Measurements from ENCODE around the gene MAPK10.
A peak's percentile ranks its signal among the peaks of the same experiment; 100 is the strongest.
"Not testable (repeated sequence)": the region's sequence is repeated elsewhere in the genome, so short reads cannot be mapped to it uniquely, and the experiment has no call there.

Gene MAPK10

GRCh38 chr4:86338521-86338920, 21.3 kb downstream of the MAPK10 start:
- no peak for DNase-seq

- DNase-seq = no peak
Observed at GRCh38 chr4:86334020-86334750, 25.7 kb downstream of the MAPK10 start.

- no peak for DNase-seq
Observed at GRCh38 chr4:86333236-86333635, 26.6 kb downstream of the MAPK10 start.

- no peak for DNase-seq
Observed at GRCh38 chr4:86330961-86331742, 28.7 kb downstream of the MAPK10 start.

GRCh38 chr4:86330411-86330810, 29.4 kb downstream of the MAPK10 start:
- DNase-seq = not testable (repeated sequence)

- no peak for DNase-seq
Observed at GRCh38 chr4:86329431-86329830, 30.4 kb downstream of the MAPK10 start.

GRCh38 chr4:86326400-86326799, 33.5 kb downstream of the MAPK10 start:
- no peak for DNase-seq

- DNase-seq = no peak
Observed at GRCh38 chr4:86319390-86319789, 40.5 kb downstream of the MAPK10 start.

GRCh38 chr4:86315579-86315978, 44.3 kb downstream of the MAPK10 start:
- no peak for DNase-seq

- no peak for DNase-seq
Observed at GRCh38 chr4:86313656-86314055, 46.2 kb downstream of the MAPK10 start.

- no peak for DNase-seq
Observed at GRCh38 chr4:86307432-86307831, 52.4 kb downstream of the MAPK10 start.

GRCh38 chr4:86306816-86307215, 53.0 kb downstream of the MAPK10 start:
- peak; percentile 32 for DNase-seq

GRCh38 chr4:86302830-86303229, 57.0 kb downstream of the MAPK10 start:
- DNase-seq = no peak

- DNase-seq = no peak
Observed at GRCh38 chr4:86302251-86302650, 57.6 kb downstream of the MAPK10 start.

- no peak for DNase-seq
Observed at GRCh38 chr4:86300516-86300915, 59.3 kb downstream of the MAPK10 start.

- no peak for DNase-seq
Observed at GRCh38 chr4:86296865-86297264, 63.0 kb downstream of the MAPK10 start.

- DNase-seq = no peak
Observed at GRCh38 chr4:86294883-86295282, 65.0 kb downstream of the MAPK10 start.

- no peak for DNase-seq
Observed at GRCh38 chr4:86291180-86291579, 68.7 kb downstream of the MAPK10 start.

GRCh38 chr4:86286726-86287125, 73.1 kb downstream of the MAPK10 start:
- DNase-seq = no peak

- no peak for DNase-seq
Observed at GRCh38 chr4:86283371-86283770, 76.5 kb downstream of the MAPK10 start.

GRCh38 chr4:86280246-86280645, 79.6 kb downstream of the MAPK10 start:
- no peak for DNase-seq

- DNase-seq = no peak
Observed at GRCh38 chr4:86279293-86279960, 80.4 kb downstream of the MAPK10 start.

GRCh38 chr4:86278126-86278525, 81.7 kb downstream of the MAPK10 start:
- no peak for DNase-seq

- DNase-seq = no peak
Observed at GRCh38 chr4:86274642-86275041, 85.2 kb downstream of the MAPK10 start.

Data from NCI-H2171 treated with DMSO at 0.1 percent for 48 hours (cell line).